Activated CD8-positive, alpha-beta memory T cell treated with anti-CD3 and anti-CD28 coated beads for 36 hours (primary cell): ENCODE results near the gene RETREG3. TPM values are rescaled to one million over a fixed set of nuclear protein-coding genes. Genes with fewer than 3 reads are reported as not detected.
"Not testable (repeated sequence)": the region's sequence is repeated elsewhere in the genome, so short reads cannot be mapped to it uniquely, and the experiment has no call there.

Experiments
- CTCF ChIA-PET: fragments of 350-600 bp; sonication (Branson Sonifier 250); formaldehyde crosslinking; loops from one replicate; lab custom pipeline; 2021; ENCODE audit warnings: antibody characterized with exemption; lab: Charles Lee
- POLR2A ChIA-PET: fragments of 350-600 bp; sonication (Branson Sonifier 250); formaldehyde crosslinking; loops from one replicate; lab custom pipeline; 2021; ENCODE audit warnings: antibody characterized with exemption; lab: Charles Lee
- total RNA-seq, 2 experiments: library from RNA; stranded (reverse); gene quantifications; one replicate each; pipeline ENCODE4 v1.2.3, GENCODE V29; 2021

Gene RETREG3
- total RNA-seq, 2 experiments from 2014 or later = 29.6 to 30.2 TPM

DNA sequence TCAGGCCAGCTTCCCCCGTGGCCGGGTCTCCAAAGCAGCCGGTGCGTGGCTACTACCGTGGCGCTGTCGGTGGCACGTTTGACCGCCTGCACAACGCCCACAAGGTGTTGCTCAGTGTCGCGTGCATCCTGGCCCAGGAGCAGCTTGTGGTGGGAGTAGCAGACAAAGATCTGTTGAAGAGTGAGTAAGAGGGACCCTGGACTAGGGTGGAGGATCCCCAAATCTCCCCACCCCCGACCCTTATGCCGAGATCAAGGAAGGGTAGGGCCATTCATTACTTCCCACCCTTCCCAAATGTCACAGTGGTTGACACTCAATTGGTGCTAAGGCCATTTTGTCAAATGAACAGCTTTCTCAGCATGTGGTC is 46.0 kb downstream of the RETREG3 start:
- ChIA-PET POLR2A (no interaction called here), CTCF (no interaction called here)

DNA sequence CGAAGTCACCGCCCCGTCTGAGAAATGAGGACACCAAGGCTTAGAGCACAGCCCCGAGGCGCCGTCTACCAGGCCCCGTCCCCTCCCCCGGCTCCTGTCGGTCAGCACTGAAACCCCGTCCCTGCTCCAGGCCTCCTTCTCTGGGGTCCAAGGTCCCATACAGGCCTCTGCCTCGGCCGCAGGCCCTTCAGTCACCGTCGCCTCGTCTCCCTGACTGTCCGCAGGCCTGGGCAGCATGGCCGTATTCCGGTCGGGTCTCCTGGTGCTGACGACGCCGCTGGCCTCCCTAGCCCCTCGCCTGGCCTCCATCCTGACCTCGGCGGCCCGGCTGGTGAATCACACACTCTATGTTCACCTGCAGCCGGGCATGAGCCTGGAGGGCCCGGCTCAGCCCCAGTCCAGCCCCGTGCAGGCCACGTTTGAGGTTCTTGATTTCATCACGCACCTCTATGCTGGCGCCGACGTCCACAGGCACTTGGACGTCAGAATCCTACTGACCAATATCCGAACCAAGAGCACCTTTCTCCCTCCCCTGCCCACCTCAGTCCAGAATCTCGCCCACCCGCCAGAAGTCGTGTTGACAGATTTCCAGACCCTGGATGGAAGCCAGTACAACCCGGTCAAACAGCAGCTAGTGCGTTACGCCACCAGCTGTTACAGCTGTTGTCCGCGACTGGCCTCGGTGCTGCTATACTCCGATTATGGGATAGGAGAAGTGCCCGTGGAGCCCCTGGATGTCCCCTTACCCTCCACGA is 46.6 kb downstream of the RETREG3 start:
- CTCF ChIA-PET = no interaction called here
- POLR2A ChIA-PET = no interaction called here

- CTCF ChIA-PET = no interaction called here
- POLR2A ChIA-PET = no interaction called here
Observed at GRCh38 chr17:42561897-42562387, 47.2 kb downstream of the RETREG3 start, which contains the start of gene COASY. COASY (plus strand) TSS chr17:42562148; CDS start chr17:42562623, 475 bp downstream.

DNA sequence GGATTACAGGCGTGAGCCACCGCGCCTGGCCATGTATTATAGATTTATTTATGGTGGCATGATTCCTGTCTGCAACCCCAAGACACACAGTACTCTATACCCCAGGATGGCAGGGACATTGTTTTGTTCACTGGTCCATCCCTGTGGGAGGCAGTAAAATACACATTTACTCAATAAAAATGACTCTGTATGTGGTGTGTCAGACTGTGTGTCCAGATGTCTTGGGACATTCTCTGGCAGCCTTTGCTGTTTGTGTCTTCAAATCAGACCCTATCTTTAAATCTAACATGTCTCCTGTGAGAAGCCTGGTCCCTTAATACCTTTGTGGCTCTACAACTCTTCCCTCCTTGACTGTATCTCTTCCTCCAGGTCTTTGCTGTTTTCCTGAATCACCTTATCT is 48.9 kb downstream of the RETREG3 start:
- CTCF ChIA-PET = interaction anchor here (0.7 kb wide), 1 partner anchor 860 kb away, joined by 3 read pairs; no protein-coding TSS in a partner anchor
- POLR2A ChIA-PET = no interaction called here

DNA sequence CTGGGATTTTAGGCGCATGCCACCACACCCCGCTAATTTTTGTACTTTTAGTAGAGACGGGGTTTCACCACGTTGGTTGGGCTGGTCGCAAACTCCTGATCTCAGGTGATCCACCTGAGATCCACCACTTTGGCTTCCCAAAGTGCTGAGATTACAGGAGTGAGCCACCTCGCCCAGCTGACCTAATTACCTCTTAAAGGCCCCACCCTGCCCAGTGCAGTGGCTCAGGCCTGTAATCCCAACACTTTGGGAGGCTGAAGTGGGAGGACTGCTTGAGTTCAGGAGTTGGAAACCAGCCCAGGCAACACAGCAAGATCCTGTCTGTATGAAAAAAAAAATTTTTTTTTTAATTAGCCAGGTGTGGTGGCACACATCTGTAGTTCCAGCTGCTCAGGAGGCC is 50.1 kb downstream of the RETREG3 start:
- POLR2A ChIA-PET = interaction anchor here (0.6 kb wide), 1 partner anchor 440 kb away, joined by 3 read pairs; no protein-coding TSS in a partner anchor
- CTCF ChIA-PET = no interaction called here

DNA sequence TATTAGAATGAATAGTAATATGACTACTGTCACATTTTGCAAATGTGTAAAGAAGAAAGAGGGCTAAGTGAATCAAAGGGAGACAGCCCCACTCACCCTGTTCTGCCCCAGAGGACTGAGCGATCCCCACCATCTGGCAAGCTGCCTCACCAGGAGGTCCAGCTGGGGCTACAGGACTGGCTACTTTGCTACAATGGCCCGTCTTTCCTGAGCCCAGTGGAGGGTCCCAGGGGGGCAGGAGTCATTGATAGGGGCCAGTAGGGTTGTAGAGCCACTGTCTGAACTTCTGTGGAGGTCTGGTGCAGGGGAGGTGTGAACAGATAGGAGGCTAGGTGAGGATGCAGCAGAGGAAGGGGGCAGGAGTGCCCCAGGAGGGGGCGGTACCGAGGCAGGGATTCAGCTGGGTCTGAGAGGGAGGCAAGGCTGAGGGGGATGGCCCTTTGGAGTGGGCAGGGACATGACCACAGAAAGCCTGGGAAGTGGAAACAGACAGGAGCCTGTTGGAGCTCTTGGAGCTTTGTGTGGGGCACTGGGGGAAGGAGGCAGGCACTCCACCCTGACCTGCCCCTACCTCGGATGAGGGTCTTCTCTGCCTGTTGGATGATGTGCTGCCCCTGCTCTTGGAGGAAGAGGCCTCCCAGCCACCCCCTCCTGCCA is 53.1 kb downstream of the RETREG3 start:
- CTCF ChIA-PET, POLR2A ChIA-PET: not testable (repeated sequence)

GRCh38 chr17:42555122-42555622 is 54.0 kb downstream of the RETREG3 start:
- ChIA-PET POLR2A (interaction anchor here (0.6 to 1.8 kb wide), 4 partner anchors 11 to 241 kb away, joined by 3 to 6 read pairs (median 5); partner anchors contain the start of gene NAGLU), CTCF (no interaction called here)

DNA sequence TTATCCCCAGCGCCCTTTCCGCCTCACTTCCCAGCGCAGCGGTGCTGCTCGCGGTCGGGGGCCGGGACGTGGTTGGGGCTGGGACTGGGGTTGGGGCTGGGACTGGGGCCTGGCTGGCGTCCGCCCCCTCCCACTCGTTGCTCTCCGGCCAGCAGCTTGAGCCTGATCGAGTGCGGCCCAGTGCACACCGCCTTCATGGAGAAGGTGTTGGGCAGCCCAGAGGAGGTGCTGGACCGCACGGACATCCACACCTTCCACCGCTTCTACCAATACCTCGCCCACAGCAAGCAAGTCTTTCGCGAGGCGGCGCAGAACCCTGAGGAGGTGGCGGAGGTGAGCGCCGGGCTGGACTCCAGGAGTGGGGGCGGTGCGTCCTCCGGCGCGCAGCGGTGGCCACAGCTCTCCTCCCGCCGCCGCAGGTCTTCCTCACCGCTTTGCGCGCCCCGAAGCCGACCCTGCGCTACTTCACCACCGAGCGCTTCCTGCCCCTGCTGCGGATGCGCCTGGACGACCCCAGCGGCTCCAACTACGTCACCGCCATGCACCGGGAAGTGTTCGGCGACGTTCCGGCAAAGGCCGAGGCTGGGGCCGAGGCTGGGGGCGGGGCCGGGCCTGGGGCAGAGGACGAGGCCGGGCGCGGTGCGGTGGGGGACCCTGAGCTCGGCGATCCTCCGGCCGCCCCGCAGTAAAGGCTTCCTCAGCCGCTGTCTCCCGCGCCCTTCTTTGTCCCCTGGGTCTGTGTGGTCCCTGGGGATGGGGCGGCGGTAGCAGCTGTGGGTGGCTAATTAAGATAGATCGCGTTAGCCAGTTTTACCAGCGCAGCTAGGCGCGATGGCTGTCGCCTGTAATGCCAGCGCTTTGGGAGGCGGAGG is 54.7 kb downstream of the RETREG3 start:
- POLR2A ChIA-PET = interaction anchor here (0.5 to 1.8 kb wide), 6 partner anchors 11 to 1508 kb away, joined by 3 to 6 read pairs (median 4); partner anchors contain the start of gene NAGLU
- CTCF ChIA-PET = interaction anchor here (1.0 to 1.3 kb wide), 2 partner anchors 17 to 126 kb away, joined by 3 read pairs; no protein-coding TSS in a partner anchor

GRCh38 chr17:42553866-42554249 is 55.3 kb downstream of the RETREG3 start:
- ChIA-PET POLR2A (interaction anchor here (0.5 to 1.8 kb wide), 4 partner anchors 12 to 54 kb away, joined by 3 to 6 read pairs (median 4); no protein-coding TSS in a partner anchor), CTCF (interaction anchor here (1.0 to 1.3 kb wide), 2 partner anchors 16 to 127 kb away, joined by 3 read pairs; no protein-coding TSS in a partner anchor)

GRCh38 chr17:42553161-42553818 is 55.9 kb downstream of the RETREG3 start:
- ChIA-PET POLR2A (interaction anchor here (0.5 to 1.8 kb wide), 2 partner anchors 14 to 20 kb away, joined by 4 to 6 read pairs; no protein-coding TSS in a partner anchor), CTCF (interaction anchor here (1.3 kb wide), 1 partner anchor 16 kb away, joined by 3 read pairs; no protein-coding TSS in a partner anchor)

- POLR2A ChIA-PET, CTCF ChIA-PET: not testable (repeated sequence)
Observed at GRCh38 chr17:42552736-42553135, 56.4 kb downstream of the RETREG3 start, which contains the start of gene HSD17B1. HSD17B1 (plus strand) TSS chr17:42552923; CDS start chr17:42552934, 11 bp downstream.

DNA sequence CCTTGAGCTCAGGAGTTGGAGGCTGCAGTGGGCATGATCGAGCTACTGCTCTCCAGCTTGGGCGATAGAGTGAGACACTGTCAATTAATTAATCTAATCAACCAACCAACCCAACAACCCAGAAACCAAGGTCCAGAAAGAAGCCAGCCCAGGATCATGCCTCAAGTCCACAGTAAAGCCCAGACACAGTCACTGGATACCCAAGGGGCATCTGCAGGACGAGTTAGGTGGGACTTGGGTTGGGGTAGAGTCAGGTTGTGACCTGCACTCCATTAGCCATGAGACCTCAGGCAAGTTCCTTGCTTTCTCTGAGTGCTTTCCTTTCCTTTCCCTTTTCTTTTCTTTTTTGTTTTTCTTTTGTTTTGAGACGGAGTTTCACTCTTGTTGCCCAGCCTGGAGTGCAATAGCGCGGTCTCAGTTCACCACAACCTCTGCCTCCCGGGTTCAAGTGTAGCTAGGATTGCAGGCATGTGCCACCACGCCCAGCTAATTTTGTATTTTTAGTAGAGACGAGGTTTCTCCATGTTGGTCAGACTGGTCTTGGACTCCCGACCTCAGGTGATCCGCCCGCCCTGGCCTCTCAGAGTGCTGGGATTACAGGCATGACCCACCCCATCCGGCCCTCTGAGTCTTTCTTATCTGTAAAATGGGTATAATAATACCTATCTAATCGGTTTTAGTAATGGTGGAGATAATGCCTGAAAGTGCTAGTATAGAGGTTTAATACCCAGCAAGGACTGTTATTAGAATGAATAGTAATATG is 60.0 kb downstream of the RETREG3 start:
- POLR2A ChIA-PET = no interaction called here
- CTCF ChIA-PET = interaction anchor here (0.7 to 1.7 kb wide), 6 partner anchors 12 to 211 kb away, joined by 3 to 5 read pairs (median 4); partner anchors contain the start of gene RAMP2

- CTCF ChIA-PET = interaction anchor here (0.8 to 1.7 kb wide), 6 partner anchors 11 to 215 kb away, joined by 3 to 5 read pairs (median 4); partner anchors contain the start of gene RAMP2
- POLR2A ChIA-PET = interaction anchor here (0.6 to 1.0 kb wide), 2 partner anchors 19 to 130 kb away, joined by 3 read pairs; no protein-coding TSS in a partner anchor
Observed at GRCh38 chr17:42548070-42548837, 60.9 kb downstream of the RETREG3 start.

DNA sequence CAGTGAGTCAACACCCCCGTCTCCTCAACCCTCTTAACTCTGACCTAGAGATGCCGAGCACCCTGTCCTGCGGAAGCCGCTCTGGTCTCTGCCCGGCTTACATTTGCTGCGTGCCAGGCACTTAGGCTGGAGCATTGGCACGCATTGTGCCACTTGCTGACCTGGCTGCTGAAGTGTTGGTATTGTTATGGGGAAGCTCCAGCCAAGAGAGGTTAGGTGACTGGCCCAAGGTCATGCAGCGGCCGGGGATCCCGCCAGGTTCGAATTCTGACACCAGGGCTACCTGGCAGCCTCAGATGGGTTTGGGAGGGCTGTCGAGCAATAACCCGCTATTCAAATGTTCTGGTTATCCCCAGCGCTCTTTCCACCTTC is 61.5 kb downstream of the RETREG3 start:
- POLR2A ChIA-PET = interaction anchor here (1.0 kb wide), 1 partner anchor 20 kb away, joined by 3 read pairs; no protein-coding TSS in a partner anchor
- CTCF ChIA-PET = interaction anchor here (1.0 kb wide), 1 partner anchor 216 kb away, joined by 3 read pairs; no protein-coding TSS in a partner anchor

DNA sequence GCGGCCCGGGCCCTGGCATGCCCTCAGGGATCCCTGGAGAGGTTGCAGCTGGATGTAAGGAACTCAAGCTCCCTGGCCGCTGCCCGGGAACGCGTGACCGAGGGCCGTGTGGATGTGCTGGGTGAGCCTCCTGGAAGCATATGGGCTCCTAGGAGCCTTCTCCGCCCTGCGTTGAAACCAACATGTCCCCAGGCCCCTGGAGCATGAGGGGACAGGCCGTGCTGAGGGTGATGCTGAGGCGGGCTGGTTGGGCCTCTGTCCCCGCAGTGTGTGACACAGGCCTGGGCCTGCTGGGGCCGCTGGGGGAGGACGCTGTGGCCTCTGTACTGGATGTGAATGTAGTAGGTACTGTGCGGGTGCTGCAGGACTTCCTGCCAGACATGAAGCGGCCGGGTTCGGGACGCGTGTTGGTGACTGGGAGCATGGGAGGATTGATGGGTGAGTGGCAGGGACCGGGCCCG is 62.1 kb downstream of the RETREG3 start:
- CTCF ChIA-PET = no interaction called here
- POLR2A ChIA-PET = interaction anchor here (0.9 kb wide), 1 partner anchor 10 kb away, joined by 3 read pairs; no protein-coding TSS in a partner anchor
